ENCODE data around the gene SELENON. TPM values are rescaled to one million over a fixed set of nuclear protein-coding genes. Genes with fewer than 3 reads are reported as not detected.

SELENON gene
- total and polyA plus RNA-seq, 10 of the 15 experiments (the other 5 are each of a cell fraction or from before 2014, with no cell fraction given), result 0.07 to 5.1 (median 0.80) TPM

- TF ChIP-seq CUX1 (IDR thresholded peaks at IDR 0.05; ENCODE audit: insufficient replicate concordance, low read depth, low read length) (no peak), SMAD5 (IDR thresholded peaks at IDR 0.05; ENCODE audit: low read depth) (no peak), SMC3 (IDR thresholded peaks at IDR 0.05; ENCODE audit: borderline replicate concordance, low read length) (no peak), NFYA (IDR thresholded peaks at IDR 0.05; ENCODE audit: borderline replicate concordance, low read depth, low read length) (no peak), LARP7 (IDR thresholded peaks at IDR 0.05) (no peak), ZZZ3 (IDR thresholded peaks at IDR 0.05; ENCODE audit: control insufficient read depth, insufficient read length, low read depth) (no peak), CEBPZ (IDR thresholded peaks at IDR 0.05; ENCODE audit: low read depth, low read length) (no peak)
These were observed 32.6 kb upstream of the SELENON start (continued) for GRCh38 chr1:25767437-25767770.

Measured in GM12878 (cell line).